GM18951 (cell line): Measurements from ENCODE around the gene ADAMTSL2.

Experiments
- POLR2A ChIP-seq: IDR thresholded peaks from 4 replicates; pipeline ENCODE4 v1.6.1; 2011; ENCODE audit warnings: mild to moderate bottlenecking; ENCODE audit not compliant: insufficient read length, insufficient read depth; ENCODE audit errors: extremely low read depth
- in situ Hi-C: fragments of 300-500 bp; cut with MboI; formaldehyde crosslinking; loops from one replicate; pipeline ENCODE4 v1.12.0; 2022; ENCODE audit warnings: low sequenced_read_pairs, mixed read lengths, inconsistent platforms; ENCODE audit not compliant: unreplicated experiment

The ADAMTSL2 gene

GRCh38 chr9:133568186-133568585 lies 33.7 kb downstream of the ADAMTSL2 start:
- no peak for TF ChIP-seq POLR2A
- in situ Hi-C loops: no loop called here

DNA sequence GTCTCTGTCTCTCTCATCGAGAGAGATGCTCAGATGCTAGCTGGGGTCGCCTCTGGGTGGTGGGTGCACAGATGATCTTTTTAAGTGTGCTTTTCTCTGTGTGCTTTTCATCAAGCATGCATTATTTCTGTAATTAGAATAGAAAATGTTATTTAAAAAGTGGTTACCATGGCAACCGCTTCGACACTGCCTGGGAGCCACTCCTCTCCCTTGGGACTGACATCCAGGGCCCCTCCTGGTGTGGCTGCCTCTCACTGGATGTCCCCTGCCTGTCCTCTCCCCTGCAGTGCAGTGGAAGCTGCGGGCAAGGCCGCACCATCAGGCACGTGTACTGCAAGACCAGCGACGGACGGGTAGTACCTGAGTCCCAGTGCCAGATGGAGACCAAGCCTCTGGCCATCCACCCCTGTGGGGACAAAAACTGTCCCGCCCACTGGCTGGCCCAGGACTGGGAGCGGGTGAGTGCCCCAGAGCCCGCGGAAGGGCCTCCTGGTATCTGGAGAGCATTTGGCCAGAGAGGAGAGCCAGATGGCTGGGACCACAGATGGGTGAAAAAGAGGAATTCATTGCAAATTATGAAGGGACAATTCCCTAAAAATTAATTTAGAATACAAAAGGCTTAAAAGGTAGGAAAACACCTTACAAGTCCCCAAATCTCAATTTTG lies 34.7 kb downstream of the ADAMTSL2 start:
- in situ Hi-C loops: no loop called here
- no peak for TF ChIP-seq POLR2A

DNA sequence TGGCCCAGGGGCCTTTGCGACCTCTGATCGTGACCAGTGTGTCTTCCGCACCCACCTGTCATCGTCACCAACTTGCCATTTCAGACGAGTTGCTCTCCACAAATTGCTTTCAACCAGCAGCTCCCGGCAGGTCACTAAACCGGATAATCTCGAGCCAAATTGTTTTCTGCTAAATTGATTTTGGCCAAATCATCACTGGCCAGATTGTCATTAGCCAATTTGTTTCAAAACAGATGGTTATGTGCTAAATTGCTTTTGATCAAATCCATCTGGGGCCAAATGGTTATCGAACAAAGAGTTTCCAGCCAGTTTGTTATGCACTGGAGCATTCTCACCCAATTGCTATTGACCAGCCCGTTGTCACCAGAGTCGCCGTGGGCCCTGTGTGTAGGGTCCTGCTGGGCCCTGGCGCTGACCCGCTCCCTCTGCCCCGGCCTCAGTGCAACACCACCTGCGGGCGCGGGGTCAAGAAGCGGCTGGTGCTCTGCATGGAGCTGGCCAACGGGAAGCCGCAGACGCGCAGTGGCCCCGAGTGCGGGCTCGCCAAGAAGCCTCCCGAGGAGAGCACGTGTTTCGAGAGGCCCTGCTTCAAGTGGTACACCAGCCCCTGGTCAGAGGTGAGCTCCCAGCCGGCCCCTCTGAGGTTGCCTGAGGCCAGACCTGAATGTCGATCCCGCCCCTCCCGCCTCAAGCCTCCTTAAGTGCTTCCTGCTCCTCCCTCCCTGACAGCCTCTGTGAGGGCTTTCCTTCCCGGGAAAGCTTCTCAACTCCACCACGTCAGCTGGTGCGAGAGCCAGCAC lies 35.6 kb downstream of the ADAMTSL2 start:
- in situ Hi-C loops: no loop called here
- TF ChIP-seq POLR2A: no peak

DNA sequence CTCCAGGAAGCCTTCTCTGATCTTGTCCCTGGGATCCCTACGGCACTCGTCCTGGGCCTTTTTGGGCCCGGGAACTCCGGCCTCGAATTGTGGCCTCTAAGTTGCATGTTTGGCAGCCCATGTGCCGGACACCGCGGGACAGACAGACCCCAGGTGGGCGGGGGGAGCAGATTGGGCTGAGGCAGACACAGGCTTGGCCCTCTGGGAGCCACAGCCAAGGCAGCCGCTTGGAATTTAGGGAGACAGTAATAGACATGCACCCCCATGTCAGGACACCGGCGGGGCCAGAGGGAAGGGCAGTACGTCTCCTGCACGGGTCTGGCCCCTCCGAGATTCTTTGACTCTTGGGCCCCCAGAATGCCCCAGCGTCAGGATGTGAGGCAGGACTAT lies 36.2 kb downstream of the ADAMTSL2 start:
- in situ Hi-C loops: no loop called here
- TF ChIP-seq POLR2A: no peak

- in situ Hi-C loops: no loop called here
Measured at GRCh38 chr9:133571391-133571890, 36.9 kb downstream of the ADAMTSL2 start.

DNA sequence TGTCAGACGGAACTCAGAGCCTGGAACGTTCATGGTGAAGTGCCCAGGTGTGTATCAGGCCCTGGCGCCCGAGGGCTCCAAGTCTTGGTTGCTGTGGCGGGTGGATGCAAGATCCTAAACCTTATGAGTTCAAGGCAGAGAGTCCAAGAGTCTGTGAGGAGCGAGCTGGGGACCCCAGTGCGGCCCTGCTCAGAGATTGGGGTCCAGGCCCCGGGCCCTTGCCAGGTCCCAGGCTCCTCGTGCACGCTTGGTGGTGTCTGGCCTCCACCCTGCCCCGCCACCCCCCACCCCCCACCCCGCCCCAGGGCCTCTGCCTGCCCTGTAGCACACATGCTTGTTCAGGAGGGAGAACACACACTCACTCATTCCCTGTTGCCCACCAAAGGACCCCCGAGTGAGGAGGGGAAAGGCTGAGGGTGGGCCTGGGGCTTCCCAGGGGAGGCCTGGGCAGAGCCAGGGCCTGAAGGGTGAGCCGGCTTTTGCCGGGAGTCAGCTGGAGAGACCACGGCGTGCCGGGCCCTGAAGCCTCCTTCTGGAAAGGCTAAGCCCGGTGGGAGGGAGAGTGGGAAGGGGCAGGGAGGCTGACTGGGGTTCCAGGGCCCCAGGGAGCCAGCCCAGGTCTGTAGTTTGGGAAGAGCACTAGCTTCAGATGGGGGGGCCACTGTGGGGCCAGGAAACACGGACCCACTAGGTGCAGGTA lies 37.5 kb downstream of the ADAMTSL2 start:
- in situ Hi-C loops: no loop called here
- no peak for TF ChIP-seq POLR2A

More at GRCh38 chr9:133571391-133571890, 36.9 kb downstream of the ADAMTSL2 start:
- TF ChIP-seq POLR2A: no peak

GRCh38 chr9:133572821-133573361 lies 38.4 kb downstream of the ADAMTSL2 start:
- in situ Hi-C loops: no loop called here
- no peak for TF ChIP-seq POLR2A

GRCh38 chr9:133573791-133574515 lies 39.4 kb downstream of the ADAMTSL2 start:
- TF ChIP-seq POLR2A: no peak
- in situ Hi-C loops: no loop called here

DNA sequence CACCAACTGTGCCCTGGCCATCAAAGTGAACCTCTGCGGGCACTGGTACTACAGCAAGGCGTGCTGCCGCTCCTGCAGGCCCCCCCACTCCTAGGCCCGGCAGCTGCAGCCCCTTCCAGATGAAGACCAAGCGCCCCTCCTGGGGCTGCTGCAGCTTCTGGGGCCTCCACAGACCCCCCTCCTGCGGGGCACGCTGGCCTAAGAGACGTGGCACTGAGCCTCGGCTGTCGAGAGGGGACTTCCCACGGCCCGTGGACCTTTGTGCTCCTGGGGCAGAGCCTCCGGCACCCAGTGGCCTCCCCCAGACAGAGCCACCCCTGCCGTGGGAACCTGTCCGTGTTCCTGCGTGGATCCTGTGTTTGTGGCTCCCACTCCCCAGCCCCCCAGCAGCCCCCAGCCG lies 40.3 kb downstream of the ADAMTSL2 start:
- no peak for TF ChIP-seq POLR2A
- in situ Hi-C loops: no loop called here

DNA sequence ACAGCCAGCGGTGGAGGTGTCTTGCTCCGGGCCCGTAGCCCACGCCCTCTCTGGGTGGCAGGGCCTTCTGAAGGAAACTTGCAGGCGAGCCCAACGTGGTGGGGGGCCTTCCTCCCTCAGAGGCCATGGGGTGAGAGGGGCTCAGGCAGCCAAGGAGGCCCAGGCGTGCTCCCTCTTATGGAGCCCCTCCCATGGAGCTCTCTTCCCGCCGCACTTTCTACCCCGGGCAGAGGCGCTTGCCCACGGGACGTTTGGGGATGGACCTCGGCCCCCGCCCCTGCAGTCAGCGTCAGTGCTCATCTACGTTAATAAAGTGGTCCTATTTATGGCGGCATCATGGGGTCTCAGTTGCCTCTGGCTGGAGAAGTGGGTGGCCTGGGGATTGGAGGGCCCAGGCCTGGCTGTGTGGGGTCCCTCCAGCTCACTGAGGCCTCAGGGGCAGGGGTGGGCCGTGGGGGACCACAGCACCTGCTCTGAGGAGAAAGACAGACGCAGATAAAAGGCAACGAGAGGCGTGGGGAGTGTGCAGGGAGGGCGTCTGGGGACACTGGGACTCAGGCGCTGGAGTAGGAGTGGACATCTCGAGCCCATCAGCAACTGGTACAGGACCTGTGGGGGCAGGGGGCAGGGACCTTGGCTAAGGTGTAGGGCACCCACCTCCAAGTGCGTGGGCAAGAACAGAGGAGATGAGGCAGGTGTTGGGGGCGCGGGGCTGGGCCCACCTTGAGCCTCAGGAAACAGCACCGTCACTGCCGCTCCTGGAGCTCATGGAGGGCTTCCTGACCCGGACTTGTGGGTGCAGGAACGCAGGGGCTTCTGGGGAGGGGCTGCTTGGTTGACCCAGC lies 40.9 kb downstream of the ADAMTSL2 start:
- in situ Hi-C loops: no loop called here
- TF ChIP-seq POLR2A: no peak

DNA sequence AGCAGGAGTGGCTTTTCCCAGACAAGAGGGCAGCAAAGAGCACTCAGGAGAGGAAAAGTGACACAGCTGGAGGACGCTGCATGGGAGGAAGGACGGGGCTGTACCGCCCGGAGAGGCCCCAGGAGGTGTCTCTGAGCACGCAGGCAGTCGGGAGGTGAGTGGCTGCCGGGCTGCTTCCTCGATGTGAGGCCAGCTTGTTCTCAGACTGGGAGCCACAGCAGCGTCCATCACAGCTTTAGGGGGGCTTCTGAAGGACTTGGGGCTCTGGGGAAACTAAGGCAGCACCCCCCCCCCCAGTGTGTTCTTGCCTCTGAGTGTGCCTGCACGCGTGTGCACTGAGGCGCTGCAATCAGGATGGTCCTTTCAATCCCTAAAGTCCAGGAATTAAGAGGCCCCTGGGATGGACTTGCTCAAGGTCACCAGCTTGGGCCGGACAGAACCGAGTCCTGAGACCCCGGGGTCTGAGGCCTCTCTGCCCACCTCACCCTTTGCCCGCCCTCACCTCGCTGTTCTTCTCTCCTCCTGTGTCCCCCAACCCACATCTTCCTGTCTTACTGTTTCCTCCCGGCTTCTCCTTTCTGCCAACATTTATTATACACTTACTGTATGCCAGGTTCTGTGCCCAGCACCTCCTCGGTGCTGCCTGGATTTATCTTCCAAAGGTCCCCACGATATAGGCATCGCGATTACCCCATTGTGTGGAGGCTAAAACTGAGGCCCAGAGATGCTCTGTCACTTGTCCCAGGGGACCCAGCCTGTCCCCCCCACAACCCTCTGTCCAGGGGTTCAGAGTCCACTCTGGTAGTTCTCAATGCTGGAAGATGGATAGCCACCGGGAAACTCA lies 41.7 kb downstream of the ADAMTSL2 start:
- no peak for TF ChIP-seq POLR2A
- in situ Hi-C loops: no loop called here
